Fibroblast of lung (primary cell): ENCODE measurements around the gene TACR1. TPM values are rescaled to one million over a fixed set of nuclear protein-coding genes. Genes with fewer than 3 reads are reported as not detected.

Experiments used
- DNase-seq, 2 donors: peaks; one replicate each; pipeline versions ENCODE4 v3.0.0 to v3.0.0-alpha.2; 2010; ENCODE audit warnings: low read depth in 2 of 2
- H2AFZ ChIP-seq: 2 replicates; pipeline ENCODE4 v1.5.1; 2012; ENCODE audit warnings: low read length, control low read depth, inconsistent platforms
- H3K27ac ChIP-seq: 2 replicates; pipeline ENCODE4 v1.5.1; 2011; ENCODE audit warnings: low read length, control low read depth; ENCODE audit not compliant: insufficient read depth
- H3K27me3 ChIP-seq: 2 replicates; pipeline ENCODE4 v1.5.1; 2011; ENCODE audit warnings: mild to moderate bottlenecking, low read length; ENCODE audit not compliant: control insufficient read depth, insufficient read depth
- H3K36me3 ChIP-seq: 2 replicates; pipeline ENCODE4 v1.5.1; 2011; ENCODE audit warnings: low read length; ENCODE audit not compliant: control insufficient read depth, insufficient read depth
- H3K4me1 ChIP-seq: 2 replicates; pipeline ENCODE4 v1.5.1; 2011; ENCODE audit warnings: low read length; ENCODE audit not compliant: control insufficient read depth, insufficient read depth; ENCODE audit errors: extremely low read depth
- H3K4me2 ChIP-seq: 2 replicates; pipeline ENCODE4 v1.5.1; 2011; ENCODE audit warnings: low read length, control low read depth; ENCODE audit not compliant: insufficient read depth; ENCODE audit errors: extremely low read depth
- H3K4me3 ChIP-seq, 4 experiments: fragments of 200-600 bp in 1 of 4; sonication (generic) in 1 of 4; replicated peaks in 1 of 4; 2 replicates each; pipeline ENCODE4 v1.5.1; 2011 to 2016; ENCODE audit warnings: low read length in 4 of 4, low read depth in 3 of 4, mild to moderate bottlenecking in 3 of 4, control low read depth in 2 of 4, inconsistent platforms in 1 of 4, mixed read lengths in 1 of 4; ENCODE audit not compliant: insufficient read depth in 1 of 4; ENCODE audit errors: control extremely low read depth in 1 of 4
- H3K79me2 ChIP-seq: 2 replicates; pipeline ENCODE4 v1.5.1; 2012; ENCODE audit warnings: mild to moderate bottlenecking, low read length, inconsistent platforms; ENCODE audit not compliant: control insufficient read depth, insufficient read depth
- H3K9ac ChIP-seq: 2 replicates; pipeline ENCODE4 v1.5.1; 2011; ENCODE audit warnings: mild to moderate bottlenecking, low read length, control low read depth; ENCODE audit not compliant: insufficient read depth
- H3K9me3 ChIP-seq: 2 replicates; pipeline ENCODE4 v1.5.1; 2012; ENCODE audit warnings: low read depth, low read length; ENCODE audit not compliant: control insufficient read depth, insufficient read depth
- H4K20me1 ChIP-seq: 2 replicates; pipeline ENCODE4 v1.5.1; 2011; ENCODE audit warnings: low read length; ENCODE audit not compliant: control insufficient read depth, insufficient read depth; ENCODE audit errors: extremely low read depth
- CTCF ChIP-seq, 2 donors: IDR thresholded peaks in 1 of 2; conservative IDR thresholded peaks in 1 of 2; 1 replicate in 1 of 2; 2 replicates in 1 of 2; pipeline ENCODE4 v1.5.1; 2011 to 2012; ENCODE audit warnings: low read length in 2 of 2, control low read depth in 1 of 2, inconsistent platforms in 1 of 2, low read depth in 1 of 2, mild to moderate bottlenecking in 1 of 2
- EZH2 ChIP-seq: IDR thresholded peaks from 2 replicates; pipeline ENCODE4 v1.5.1; 2012; ENCODE audit warnings: low read length, control low read depth, mild to moderate bottlenecking; ENCODE audit errors: missing control alignments
- polyA plus RNA-seq, 2 donors: library from polyadenylated mRNA; depleted of rRNA in 1 of 2; stranded (reverse) in 1 of 2; unstranded in 1 of 2; fragments of >200 nt; gene quantifications; 2 replicates each; pipeline ENCODE4 v1.2.1, GENCODE V29; 2011 to 2012; ENCODE audit warnings: missing spikeins in 1 of 2
- total RNA-seq: library from RNA; depleted of rRNA; stranded (reverse); fragments of >200 nt; gene quantifications from 2 replicates; pipeline ENCODE4 v1.2.1, GENCODE V29; 2014

Gene TACR1
- total and polyA plus RNA-seq, 2 donors (not counting 1 experiment from before 2014, with no cell fraction given) = 0.05 to 0.17 TPM

GRCh38 chr2:75226099-75226498 lies 26.8 kb upstream of the TACR1 start:
- H3K9me3 ChIP-seq = no peaks in the 10 kb centered on the region
- no peaks in the 10 kb centered on the region for H3K27me3 ChIP-seq
- H3K79me2 ChIP-seq = no peaks in the 10 kb centered on the region
- H2AFZ ChIP-seq = no peak overlapping the region
- H3K9ac ChIP-seq = no peak overlapping the region
- no peak overlapping the region for H3K4me3 ChIP-seq
- peaks cover 8% of the 10 kb centered on the region for H3K4me1 ChIP-seq
- H4K20me1 ChIP-seq = no peaks in the 10 kb centered on the region
- TF ChIP-seq EZH2 (no peak), CTCF (conservative IDR thresholded peaks at IDR 0.05 in 1 of 2, IDR thresholded peaks at IDR 0.05 in 1 of 2; ENCODE audit: low read depth in 1 of 2, low read length in 2 of 2) (no peak)
- no peak for DNase-seq
- no peak overlapping the region for H3K27ac ChIP-seq
- no peak overlapping the region for H3K4me2 ChIP-seq
- no peaks in the 10 kb centered on the region for H3K36me3 ChIP-seq

GRCh38 chr2:75224636-75225094 lies 25.3 kb upstream of the TACR1 start:
- TF ChIP-seq CTCF (conservative IDR thresholded peaks at IDR 0.05 in 1 of 2, IDR thresholded peaks at IDR 0.05 in 1 of 2; ENCODE audit: low read depth in 1 of 2, low read length in 2 of 2) = no peak
- TF ChIP-seq EZH2 = no peak
- H3K36me3 ChIP-seq = no peaks in the 10 kb centered on the region
- H3K79me2 ChIP-seq = no peaks in the 10 kb centered on the region
- H3K4me2 ChIP-seq = no peak overlapping the region
- peaks cover 8% of the 10 kb centered on the region for H3K4me1 ChIP-seq
- no peaks in the 10 kb centered on the region for H3K9me3 ChIP-seq
- DNase-seq = peak in 1 of 2 donors; percentile 8
- H3K27me3 ChIP-seq = no peaks in the 10 kb centered on the region
- no peak overlapping the region for H3K9ac ChIP-seq
- H2AFZ ChIP-seq = no peak overlapping the region
- H3K4me3 ChIP-seq = no peak overlapping the region
- H3K27ac ChIP-seq = no peak overlapping the region
- H4K20me1 ChIP-seq = no peaks in the 10 kb centered on the region

- Histone ChIP-seq H3K9me3 (no peaks in the 10 kb centered on the region), H3K36me3 (no peaks in the 10 kb centered on the region), H3K79me2 (no peaks in the 10 kb centered on the region), H4K20me1 (no peaks in the 10 kb centered on the region), H3K4me1 (peaks cover 8% of the 10 kb centered on the region), H3K27ac (peak overlapping the region; percentile 26), H3K9ac (no peak overlapping the region), H2AFZ (peak overlapping the region; percentile 68), H3K4me2 (peak overlapping the region; percentile 20), H3K27me3 (no peaks in the 10 kb centered on the region), H3K4me3 (no peak overlapping the region)
- DNase-seq = no peak
- TF ChIP-seq CTCF (conservative IDR thresholded peaks at IDR 0.05 in 1 of 2, IDR thresholded peaks at IDR 0.05 in 1 of 2; ENCODE audit: low read depth in 1 of 2, low read length in 2 of 2) = no peak
- no peak for TF ChIP-seq EZH2
Observed at GRCh38 chr2:75222527-75222926, 23.2 kb upstream of the TACR1 start.
